Stomach (tissue), 9 donors: ENCODE results near the gene CD2AP. TPM values are rescaled to one million over a fixed set of nuclear protein-coding genes. Genes with fewer than 3 reads are reported as not detected.
A peak's percentile ranks its signal among the peaks of the same experiment; 100 is the strongest.
"Not testable (repeated sequence)": the region's sequence is repeated elsewhere in the genome, so short reads cannot be mapped to it uniquely, and the experiment has no call there.

Experiments
- DNase-seq, 2 donors: peaks; one replicate each; pipeline versions ENCODE4 v3.0.0 to v3.0.0-alpha.2; 2013 to 2019
- H3K27ac ChIP-seq, 5 donors: fragments of 200-600 bp in 4 of 5; sonication (generic) in 4 of 5; one replicate each; pipeline ENCODE4 v1.5.1; 2013 to 2019; ENCODE audit warnings: mild to moderate bottlenecking in 1 of 5, moderate library complexity in 1 of 5
- H3K27me3 ChIP-seq, 3 donors: fragments of 200-600 bp; sonication (generic); one replicate each; pipeline ENCODE4 v1.5.1; 2017 to 2019; ENCODE audit warnings: mixed run types in 1 of 3
- H3K36me3 ChIP-seq, 4 donors: fragments of 200-600 bp; sonication (generic); 1 replicate in 3 of 4; 2 replicates in 1 of 4; pipeline ENCODE4 v1.5.1; 2016 to 2019
- H3K4me1 ChIP-seq, 4 donors: fragments of 200-600 bp; sonication (generic); one replicate each; pipeline ENCODE4 v1.5.1; 2016 to 2019
- H3K4me3 ChIP-seq, 4 donors: fragments of 200-600 bp; sonication (generic) in 3 of 4; one replicate each; pipeline ENCODE4 v1.5.1; 2016 to 2019; ENCODE audit warnings: mild to moderate bottlenecking in 1 of 4
- H3K9me3 ChIP-seq, 4 donors: fragments of 200-600 bp; sonication (generic); one replicate each; pipeline ENCODE4 v1.5.1; 2016 to 2019
- CTCF ChIP-seq, 7 experiments: fragments of 450-650 bp in 4 of 7; fragments of 200-600 bp in 3 of 7; sonication (generic) in 3 of 7; IDR thresholded peaks; one replicate each; pipeline ENCODE4 v1.5.1; 2016 to 2019; ENCODE audit warnings: antibody characterized with exemption in 7 of 7, control low read depth in 2 of 7, mild to moderate bottlenecking in 1 of 7
- EP300 ChIP-seq: sonication (generic); formaldehyde crosslinking; IDR thresholded peaks from one replicate; pipeline ENCODE4 v1.6.1; 2017; ENCODE audit warnings: antibody characterized with exemption
- POLR2A ChIP-seq, 4 donors: fragments of 450-650 bp; IDR thresholded peaks; one replicate each; pipeline ENCODE4 v1.6.1; 2016; ENCODE audit warnings: antibody characterized with exemption in 4 of 4, control low read depth in 2 of 4, mild to moderate bottlenecking in 1 of 4, moderate library complexity in 1 of 4
- POLR2AphosphoS5 ChIP-seq, 3 donors: sonication (generic); formaldehyde crosslinking; IDR thresholded peaks; one replicate each; pipeline ENCODE4 v1.6.1; 2016; ENCODE audit warnings: antibody characterized with exemption in 3 of 3
- WGBS, 5 donors: extraction: QIAGEN DNeasy Blood & Tissue Kit in 3 of 5; methylation state at CpG; one replicate each; pipeline versions ENCODE4 v1.1.5 to v1.1.7; 2013 to 2018; 5-methylcytosine and 5-hydroxymethylcytosine counted together
- intact Hi-C: fragments of 100-400 bp; cut with DNase I; formaldehyde crosslinking; loops from one replicate; pipeline ENCODE4 v1.15.1; 2023; ENCODE audit warnings: low total_unique reads
- polyA plus RNA-seq, 3 donors: library from polyadenylated mRNA; stranded (reverse); fragments of 200-250 nt; gene quantifications; one replicate each; pipeline ENCODE4 v1.2.3, GENCODE V29; 2013
- total RNA-seq, 5 donors: library from RNA; depleted of rRNA; stranded (reverse); fragments of >200 nt; gene quantifications; one replicate each; pipeline versions ENCODE4 v1.1.0 to v1.2.3, GENCODE V29; 2014 to 2016
- donor health status: healthy with polysubstance abuse.
- donor health status: Bipolar disorder and iron deficiency.
- donor health status: healthy.

CD2AP gene
- total and polyA plus RNA-seq, 8 donors, result 10.3 to 118 (median 46.9) TPM

- peaks cover 0 to 31% (median 21%) of the 10 kb centered on the region in 4 donors for H3K4me1 ChIP-seq
- no peaks in the 10 kb centered on the region for H3K36me3 ChIP-seq
- no peaks in the 10 kb centered on the region for H3K27me3 ChIP-seq
- no peak overlapping the region for H3K27ac ChIP-seq
- no peaks in the 10 kb centered on the region for H3K9me3 ChIP-seq
- TF ChIP-seq POLR2A (IDR thresholded peaks at IDR 0.05) (no peak), POLR2AphosphoS5 (IDR thresholded peaks at IDR 0.05) (no peak), EP300 (no peak), CTCF (IDR thresholded peaks at IDR 0.05) (no peak)
- H3K4me3 ChIP-seq, result no peak overlapping the region
- DNase-seq, result peak in 1 of 2 donors; percentile 30
- intact Hi-C loops, result no loop called here
- WGBS, 5 donors, result 34 to 59% (median 40%) methylated on average over 3 of the region's 3 CpGs
Observed at GRCh38 chr6:47631797-47632196, 154.2 kb downstream of the CD2AP start.

GRCh38 chr6:47633141-47633540, 155.6 kb downstream of the CD2AP start:
- intact Hi-C loops, result no loop called here
- no peak for TF ChIP-seq EP300
- TF ChIP-seq POLR2A (IDR thresholded peaks at IDR 0.05), result no peak

GRCh38 chr6:47634210-47635047, 156.8 kb downstream of the CD2AP start:
- H3K4me1 ChIP-seq, result peaks cover 0 to 31% (median 21%) of the 10 kb centered on the region in 4 donors
- DNase-seq, result no peak
- 50 to 75% (median 60%) methylated on average over 5 of the region's 5 CpGs for WGBS, 5 donors
- peak overlapping the region in 1 of 5 donors; percentile 11 for H3K27ac ChIP-seq
- no peaks in the 10 kb centered on the region for H3K36me3 ChIP-seq
- H3K9me3 ChIP-seq, result no peaks in the 10 kb centered on the region
- TF ChIP-seq EP300 (no peak), CTCF (IDR thresholded peaks at IDR 0.05) (no peak), POLR2A (IDR thresholded peaks at IDR 0.05) (no peak)
- H3K4me3 ChIP-seq, result no peak overlapping the region
- H3K27me3 ChIP-seq, result no peaks in the 10 kb centered on the region
- intact Hi-C loops, result no loop called here

More at GRCh38 chr6:47633141-47633540, 155.6 kb downstream of the CD2AP start:
- Histone ChIP-seq H3K27ac (peak overlapping the region in 1 of 5 donors; percentile 11), H3K36me3 (no peaks in the 10 kb centered on the region), H3K9me3 (no peaks in the 10 kb centered on the region), H3K4me3 (no peak overlapping the region), H3K27me3 (no peaks in the 10 kb centered on the region), H3K4me1 (peaks cover 0 to 31% (median 21%) of the 10 kb centered on the region in 4 donors)
- 77 to 91% (median 81%) methylated on average over 3 of the region's 3 CpGs for WGBS, 5 donors
- no peak for DNase-seq

- no peaks in the 10 kb centered on the region for H3K27me3 ChIP-seq
- H3K27ac ChIP-seq, result no peak overlapping the region
- no peaks in the 10 kb centered on the region for H3K4me1 ChIP-seq
- intact Hi-C loops, result no loop called here
- H3K9me3 ChIP-seq, result no peaks in the 10 kb centered on the region
- H3K4me3 ChIP-seq, result no peak overlapping the region
- H3K36me3 ChIP-seq, result no peaks in the 10 kb centered on the region
- no peak for DNase-seq
- 68 to 73% (median 71%) methylated on average over 4 of the region's 4 CpGs for WGBS, 5 donors
- TF ChIP-seq CTCF (IDR thresholded peaks at IDR 0.05), result no peak
- no peak for TF ChIP-seq EP300
- no peak for TF ChIP-seq POLR2A (IDR thresholded peaks at IDR 0.05)
- TF ChIP-seq POLR2AphosphoS5 (IDR thresholded peaks at IDR 0.05), result no peak
Observed at GRCh38 chr6:47646689-47647088, 169.1 kb downstream of the CD2AP start.

- no peak overlapping the region for H3K27ac ChIP-seq
- intact Hi-C loops, result no loop called here
- 72 to 94% (median 93%) methylated on average over 1 of the region's 1 CpG for WGBS, 5 donors
- no peaks in the 10 kb centered on the region for H3K27me3 ChIP-seq
- no peaks in the 10 kb centered on the region for H3K4me1 ChIP-seq
- DNase-seq, result no peak
- no peak overlapping the region for H3K4me3 ChIP-seq
- no peaks in the 10 kb centered on the region for H3K9me3 ChIP-seq
- TF ChIP-seq POLR2AphosphoS5 (IDR thresholded peaks at IDR 0.05), result no peak
- no peak for TF ChIP-seq POLR2A (IDR thresholded peaks at IDR 0.05)
- TF ChIP-seq CTCF (IDR thresholded peaks at IDR 0.05), result no peak
- no peak for TF ChIP-seq EP300
- no peaks in the 10 kb centered on the region for H3K36me3 ChIP-seq
Observed at GRCh38 chr6:47647188-47647587, 169.6 kb downstream of the CD2AP start.

GRCh38 chr6:47647626-47648025, 170.0 kb downstream of the CD2AP start:
- H3K4me1 ChIP-seq, H3K9me3 ChIP-seq, DNase-seq, H3K36me3 ChIP-seq, H3K27me3 ChIP-seq, H3K27ac ChIP-seq, intact Hi-C loops, H3K4me3 ChIP-seq: not testable (repeated sequence)
- WGBS, 5 donors, result 51 to 62% (median 60%) methylated on average over 4 of the region's 4 CpGs
